Smooth muscle cell (in vitro differentiated cells): ENCODE measurements around the gene GATA5. TPM values are rescaled to one million over a fixed set of nuclear protein-coding genes. Genes with fewer than 3 reads are reported as not detected.

Source experiments
- DNase-seq: peaks from one replicate; lab custom pipeline; 2025; ENCODE audit not compliant: unreplicated experiment; lab: John Stamatoyannopoulos, UW
- H2AFZ ChIP-seq: fragments of 200-600 bp; sonication (generic); 2 replicates; pipeline ENCODE4 v1.6.0; 2016; ENCODE audit warnings: antibody characterized with exemption, low read depth, mild to moderate bottlenecking
- H3F3A ChIP-seq: fragments of 200-600 bp; sonication (generic); 2 replicates; pipeline ENCODE4 v1.6.0; 2017; ENCODE audit warnings: antibody characterized with exemption, low read depth
- H3K27ac ChIP-seq: fragments of 200-600 bp; sonication (generic); 2 replicates; pipeline ENCODE4 v1.5.1; 2016; ENCODE audit warnings: low read depth, mild to moderate bottlenecking
- H3K27me3 ChIP-seq: fragments of 200-600 bp; sonication (generic); 2 replicates; pipeline ENCODE4 v1.6.1; 2016; ENCODE audit warnings: low read depth, mild to moderate bottlenecking
- H3K36me3 ChIP-seq: fragments of 200-600 bp; sonication (generic); 2 replicates; pipeline ENCODE4 v1.5.1; 2016; ENCODE audit warnings: low read depth
- H3K4me1 ChIP-seq: fragments of 200-600 bp; sonication (generic); 2 replicates; pipeline ENCODE4 v1.5.1; 2016; ENCODE audit warnings: low read depth
- H3K4me2 ChIP-seq: fragments of 200-600 bp; sonication (generic); 2 replicates; pipeline ENCODE4 v1.6.0; 2016; ENCODE audit warnings: mild to moderate bottlenecking
- H3K4me3 ChIP-seq: fragments of 200-600 bp; sonication (generic); 2 replicates; pipeline ENCODE4 v1.5.1; 2016; ENCODE audit warnings: mild to moderate bottlenecking
- H3K79me2 ChIP-seq: fragments of 200-600 bp; sonication (generic); 2 replicates; pipeline ENCODE4 v1.6.0; 2016; ENCODE audit warnings: low read depth, mild to moderate bottlenecking
- H3K9ac ChIP-seq: fragments of 200-600 bp; sonication (generic); 2 replicates; pipeline ENCODE4 v1.6.0; 2016; ENCODE audit warnings: low read depth
- H3K9me3 ChIP-seq: fragments of 200-600 bp; sonication (generic); replicated peaks from 2 replicates; pipeline ENCODE4 v1.5.1; 2016; ENCODE audit warnings: low read depth
- H4K20me1 ChIP-seq: fragments of 200-600 bp; sonication (generic); 2 replicates; pipeline ENCODE4 v1.6.0; 2016; ENCODE audit warnings: low read depth
- CTCF ChIP-seq: fragments of 200-600 bp; sonication (generic); IDR thresholded peaks from 2 replicates; pipeline ENCODE4 v1.5.1; 2017; ENCODE audit warnings: borderline replicate concordance, mild to moderate bottlenecking, antibody characterized with exemption; ENCODE audit not compliant: insufficient read depth, poor library complexity, severe bottlenecking
- WGBS: methylation state at CpG from one replicate; pipeline ENCODE4 v1.1.7; 2016; ENCODE audit warnings: low lambda C conversion rate; 5-methylcytosine and 5-hydroxymethylcytosine counted together
- polyA plus RNA-seq: library from polyadenylated mRNA; unstranded; fragments of >200 nt; fragmentation: Nextera tagmentation; extraction: Ambion mirVana; gene quantifications from 2 replicates; pipeline ENCODE4 v1.2.1, GENCODE V29; 2016
- total RNA-seq: library from RNA; depleted of rRNA; stranded (reverse); fragments of >200 nt; gene quantifications from 2 replicates; pipeline ENCODE4 v1.2.3, GENCODE V29; 2014

Gene GATA5
- total and polyA plus RNA-seq, 2 experiments from 2014 or later, result 1.9 to 9.2 TPM

DNA sequence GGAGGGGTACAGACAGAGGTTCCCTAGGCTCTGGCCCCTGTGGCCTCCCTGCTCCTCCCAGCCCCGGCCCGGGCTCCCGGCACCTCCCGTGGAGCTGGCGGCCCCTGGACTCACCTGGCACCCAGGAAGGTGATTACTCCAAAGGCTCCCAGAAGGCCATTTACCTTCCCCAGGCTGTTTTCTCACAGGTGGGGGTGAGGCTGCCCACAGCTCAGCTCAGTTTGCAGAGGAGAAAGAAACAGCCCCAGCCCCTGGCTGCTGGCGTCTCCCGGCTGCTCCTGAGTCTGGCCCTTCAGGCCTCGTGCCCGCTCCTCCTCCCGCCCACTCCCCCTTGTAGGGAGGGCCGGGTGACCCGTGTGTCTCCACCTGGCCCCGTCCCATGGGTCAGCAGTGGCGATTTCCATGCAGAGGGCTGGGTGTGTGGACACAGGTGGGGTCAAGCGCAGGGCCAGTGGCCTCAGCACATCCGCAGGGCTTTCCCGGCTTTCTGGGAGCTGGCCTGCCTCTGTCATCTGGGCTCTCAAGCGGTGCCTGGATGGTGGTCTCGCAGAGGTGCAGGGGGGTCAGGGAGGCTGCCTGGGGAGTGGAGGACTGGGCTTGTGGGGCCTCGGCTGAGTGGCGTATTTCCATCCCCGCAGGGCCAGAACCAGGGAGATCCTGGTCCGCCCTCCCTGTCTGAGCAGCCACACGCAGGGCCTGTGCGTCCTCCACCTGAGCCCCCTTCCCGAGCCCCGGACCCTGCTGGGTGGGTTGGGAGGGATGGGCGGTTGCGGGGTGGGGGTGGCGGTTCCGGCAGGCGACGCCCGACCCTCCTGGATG lies 20.2 kb upstream of the GATA5 start:
- DNase-seq, result no peak
- H3K4me3 ChIP-seq, result no peak overlapping the region
- WGBS, result 78% methylated on average over 22 of the region's 34 CpGs
- no peaks in the 10 kb centered on the region for H3K36me3 ChIP-seq
- no peak overlapping the region for H2AFZ ChIP-seq
- no peak overlapping the region for H3K27ac ChIP-seq
- no peak overlapping the region for H3K9ac ChIP-seq
- no peaks in the 10 kb centered on the region for H4K20me1 ChIP-seq
- no peaks in the 10 kb centered on the region for H3K79me2 ChIP-seq
- no peak overlapping the region for H3K4me2 ChIP-seq
- H3K27me3 ChIP-seq, result no peaks in the 10 kb centered on the region
- no peaks in the 10 kb centered on the region for H3K9me3 ChIP-seq
- no peaks in the 10 kb centered on the region for H3F3A ChIP-seq
- H3K4me1 ChIP-seq, result peaks cover 4% of the 10 kb centered on the region
- no peak for TF ChIP-seq CTCF

GRCh38 chr20:62494980-62495748 lies 19.4 kb upstream of the GATA5 start:
- 81% methylated on average over 26 of the region's 26 CpGs for WGBS
- Histone ChIP-seq H3K27me3 (no peaks in the 10 kb centered on the region), H3K9ac (no peak overlapping the region), H2AFZ (no peak overlapping the region), H3K4me3 (no peak overlapping the region), H4K20me1 (no peaks in the 10 kb centered on the region), H3K9me3 (no peaks in the 10 kb centered on the region), H3K27ac (no peak overlapping the region), H3K79me2 (no peaks in the 10 kb centered on the region), H3F3A (no peaks in the 10 kb centered on the region), H3K36me3 (no peaks in the 10 kb centered on the region), H3K4me1 (peaks cover 4% of the 10 kb centered on the region), H3K4me2 (no peak overlapping the region)
- DNase-seq, result no peak
- no peak for TF ChIP-seq CTCF

DNA sequence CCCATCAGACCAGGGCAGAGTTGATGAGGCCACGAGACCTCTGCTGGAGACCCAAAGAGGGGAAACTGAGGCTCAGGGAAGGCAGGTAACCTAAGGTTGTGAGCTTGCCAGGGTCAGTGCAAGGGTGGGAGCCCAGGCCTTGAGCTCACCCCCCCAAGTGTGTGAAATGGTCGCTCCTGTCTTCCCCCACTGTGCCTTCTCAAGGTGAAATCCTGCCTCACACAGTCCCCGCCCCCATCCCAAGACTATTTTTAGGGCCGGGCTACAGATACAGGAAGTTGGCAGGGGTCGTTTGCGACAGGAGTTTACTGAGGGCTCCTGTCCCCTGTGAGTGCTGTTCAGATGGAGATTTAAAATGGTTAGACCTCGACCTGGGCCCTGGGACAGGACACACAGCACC lies 18.7 kb upstream of the GATA5 start:
- H3K9me3 ChIP-seq, result no peaks in the 10 kb centered on the region
- H3K4me3 ChIP-seq, result no peak overlapping the region
- H4K20me1 ChIP-seq, result no peaks in the 10 kb centered on the region
- peaks cover 4% of the 10 kb centered on the region for H3K4me1 ChIP-seq
- no peaks in the 10 kb centered on the region for H3F3A ChIP-seq
- no peak overlapping the region for H2AFZ ChIP-seq
- H3K27ac ChIP-seq, result no peak overlapping the region
- H3K36me3 ChIP-seq, result no peaks in the 10 kb centered on the region
- TF ChIP-seq CTCF, result no peak
- H3K9ac ChIP-seq, result no peak overlapping the region
- H3K27me3 ChIP-seq, result no peaks in the 10 kb centered on the region
- 66% methylated on average over 7 of the region's 7 CpGs for WGBS
- H3K4me2 ChIP-seq, result no peak overlapping the region
- no peak for DNase-seq
- H3K79me2 ChIP-seq, result no peaks in the 10 kb centered on the region
